HG02981 (cell line): ENCODE measurements around the gene INSIG2.
A peak's percentile ranks its signal among the peaks of the same experiment; 100 is the strongest.

Source experiments
- ATAC-seq: cut with Tn5 transposase; IDR thresholded peaks from one replicate; pipeline ENCODE4 v1.9.1; 2021; ENCODE audit warnings: mild to moderate bottlenecking, moderate library complexity; ENCODE audit not compliant: unreplicated experiment

INSIG2 gene

DNA sequence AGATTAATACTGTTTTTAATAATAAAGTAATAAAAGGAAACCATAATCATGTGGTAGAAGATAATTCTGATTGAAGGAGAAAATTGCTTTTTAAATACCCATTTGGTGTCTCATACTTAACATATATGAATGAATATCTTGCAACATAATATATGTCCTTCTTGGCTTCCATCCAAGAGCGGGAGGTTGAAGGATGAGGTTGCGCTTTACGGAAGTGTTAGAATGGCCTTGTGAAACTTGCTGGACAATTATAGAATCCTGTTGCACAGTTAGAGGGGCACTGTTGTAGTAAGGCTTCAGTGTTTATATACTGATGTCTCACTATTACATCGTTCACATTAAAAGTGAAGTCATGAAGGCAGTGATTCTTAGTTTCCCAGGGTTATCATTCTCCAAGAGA, 9.4 kb downstream of the INSIG2 start:
- ATAC-seq, result no peak

GRCh38 chr2:118098307-118099030, 10.2 kb downstream of the INSIG2 start:
- no peak for ATAC-seq

- ATAC-seq, result no peak
These were observed 14.3 kb downstream of the INSIG2 start for GRCh38 chr2:118102433-118103082.

DNA sequence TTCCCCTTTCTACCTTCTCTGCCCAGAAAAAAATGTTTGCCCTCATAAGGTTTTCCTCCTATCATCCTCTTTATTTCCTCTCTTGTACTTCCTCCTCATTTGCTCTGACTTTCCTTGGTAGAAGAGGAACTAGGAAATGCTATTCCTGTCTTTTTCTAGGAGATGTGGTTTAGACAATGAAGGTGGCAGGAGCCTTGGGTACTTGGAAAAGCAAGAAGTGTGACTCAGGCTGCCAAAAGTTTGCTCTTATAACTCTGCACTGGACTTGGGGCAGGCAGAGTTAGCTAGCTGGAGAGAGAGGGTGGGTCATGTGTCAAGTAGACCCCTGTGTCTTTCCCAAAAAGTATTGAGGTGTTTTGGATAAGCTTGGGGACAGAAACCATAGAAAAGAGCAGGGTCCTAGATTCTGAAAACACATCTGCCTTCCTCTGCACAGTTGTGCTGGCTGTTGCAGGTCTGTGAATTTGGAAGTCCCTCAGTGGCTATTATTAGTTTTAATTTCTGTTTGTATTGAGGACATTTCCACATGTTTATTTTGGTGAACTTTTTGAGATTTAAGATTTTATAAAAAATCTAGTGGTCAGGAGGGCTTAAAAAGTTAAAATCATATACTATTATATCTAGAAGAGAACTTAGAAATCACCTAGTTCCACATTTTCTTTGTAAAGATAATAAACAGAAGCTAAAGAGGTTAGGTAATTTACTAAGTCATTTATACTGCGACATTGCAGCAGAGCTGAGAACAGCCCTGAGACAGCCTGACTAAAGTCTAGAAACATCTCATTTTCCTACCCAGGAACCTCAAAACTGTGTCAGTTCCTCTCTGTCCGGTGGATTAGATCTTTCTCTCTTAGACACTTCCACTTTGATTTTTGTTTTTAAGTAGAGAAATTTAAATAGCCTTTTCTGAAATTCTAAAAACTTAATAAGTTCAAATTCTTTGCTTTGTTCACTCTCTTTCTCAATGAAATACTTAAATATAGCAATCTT, 16.0 kb downstream of the INSIG2 start:
- ATAC-seq, result peak; percentile 98

DNA sequence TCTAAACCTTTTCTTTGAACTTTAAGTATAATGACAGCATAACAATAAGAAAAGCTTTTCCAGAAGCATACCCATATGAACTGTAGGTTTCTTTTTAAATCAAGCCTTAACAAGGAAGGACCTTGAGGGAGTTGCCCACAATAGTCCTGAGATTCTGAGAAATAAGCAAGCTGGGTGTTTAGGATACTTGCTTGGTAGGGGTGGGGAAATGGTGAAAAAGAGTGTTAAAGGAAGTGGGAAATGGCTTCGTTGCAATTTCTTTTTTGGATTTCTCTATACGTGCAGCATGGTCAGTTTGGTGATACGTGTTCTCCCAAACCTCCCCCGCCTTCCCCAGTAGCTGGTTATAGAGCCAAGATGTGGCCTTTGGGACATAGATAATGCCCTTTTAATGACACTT, 17.2 kb downstream of the INSIG2 start:
- ATAC-seq, result no peak

DNA sequence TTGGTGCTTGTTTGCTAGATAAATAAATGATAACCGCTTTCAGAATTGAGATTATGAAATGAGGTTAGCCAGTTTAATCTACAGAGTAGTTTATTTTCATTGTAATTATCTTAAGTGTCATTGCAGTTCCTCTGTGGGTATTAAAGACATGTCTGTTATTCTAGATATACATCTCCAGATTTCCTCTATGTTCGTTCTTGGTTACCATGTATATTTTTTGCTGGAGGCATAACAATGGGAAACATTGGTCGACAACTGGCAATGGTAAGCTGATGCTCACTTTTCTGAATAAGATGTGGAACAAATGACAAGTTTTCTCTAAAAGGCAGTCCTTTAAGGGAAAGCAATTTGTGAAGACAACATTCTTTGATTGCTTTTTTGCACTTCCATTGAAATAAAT, 18.7 kb downstream of the INSIG2 start:
- no peak for ATAC-seq

- no peak for ATAC-seq
These were observed 22.0 kb downstream of the INSIG2 start for GRCh38 chr2:118110310-118110709.

DNA sequence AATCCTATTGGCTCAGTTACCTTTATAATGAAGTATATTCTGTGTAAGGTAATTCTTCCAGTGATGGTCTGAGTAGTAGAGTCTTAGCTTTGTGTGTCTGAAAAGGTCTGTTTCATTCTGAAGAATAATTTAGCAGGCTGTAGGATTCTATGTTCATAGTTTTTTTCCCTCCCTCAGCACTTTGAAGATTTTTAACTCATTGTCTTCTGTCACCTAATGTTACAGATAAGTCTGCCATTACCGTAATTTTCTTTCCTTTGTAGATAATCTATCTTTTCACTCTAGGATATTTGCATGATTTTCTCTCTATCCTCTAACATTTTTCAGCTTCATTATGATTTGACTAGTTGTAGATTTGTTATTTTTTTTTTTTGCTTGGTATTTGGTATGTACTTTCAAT, 22.7 kb downstream of the INSIG2 start:
- ATAC-seq, result no peak

- no peak for ATAC-seq
These were observed 24.6 kb downstream of the INSIG2 start for GRCh38 chr2:118112771-118113334.

- ATAC-seq, result no peak
These were observed 26.6 kb downstream of the INSIG2 start for GRCh38 chr2:118114863-118115262.

DNA sequence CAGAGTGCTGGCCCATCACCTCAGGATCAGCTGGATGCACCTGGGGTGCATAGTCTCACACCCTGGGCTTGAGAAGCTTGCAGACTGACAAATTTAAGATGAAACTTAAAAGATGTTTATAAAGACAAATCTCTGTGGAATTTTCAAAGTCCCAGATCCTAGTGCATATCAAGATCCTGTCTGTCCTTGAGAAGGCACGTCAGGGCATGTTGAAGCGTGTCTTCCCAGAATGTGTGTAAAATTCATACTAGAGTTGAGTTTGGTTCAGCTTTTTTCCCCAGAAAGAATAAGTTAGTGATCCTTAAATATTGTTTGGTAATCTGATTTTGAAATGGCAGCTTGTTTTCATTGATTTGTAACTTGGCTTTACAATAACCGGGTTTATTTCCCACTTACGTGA, 27.5 kb downstream of the INSIG2 start:
- ATAC-seq, result no peak

- no peak for ATAC-seq
These were observed 30.2 kb downstream of the INSIG2 start for GRCh38 chr2:118118479-118118878.

DNA sequence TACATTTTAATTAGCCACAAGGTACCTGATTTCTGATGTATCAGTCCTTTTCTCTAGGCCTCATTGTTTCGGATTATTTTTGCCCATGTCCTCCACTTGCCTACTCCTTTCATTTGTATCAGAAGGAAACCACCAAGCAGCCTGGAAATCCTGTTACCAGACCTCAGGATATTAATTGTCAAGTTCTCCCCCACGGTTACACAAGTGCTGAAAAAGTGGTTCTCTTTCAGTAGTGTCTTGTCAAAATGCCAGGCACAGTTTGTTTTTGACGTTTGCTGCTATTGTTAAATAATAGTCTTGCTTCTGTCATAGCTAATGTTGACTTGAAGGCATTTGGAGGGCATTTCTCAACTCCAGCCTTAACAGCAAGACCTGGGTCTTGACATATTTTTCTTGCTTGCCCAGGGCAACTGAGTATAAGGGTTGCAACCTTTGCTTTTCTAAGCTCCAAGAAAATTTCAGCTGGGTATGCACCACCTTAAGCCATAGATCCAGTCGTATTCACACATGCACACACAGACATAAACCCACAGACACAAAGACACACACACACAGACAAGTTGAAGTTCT, 31.0 kb downstream of the INSIG2 start:
- ATAC-seq, result no peak

- no peak for ATAC-seq
These were observed 31.6 kb downstream of the INSIG2 start for GRCh38 chr2:118119761-118120400.

DNA sequence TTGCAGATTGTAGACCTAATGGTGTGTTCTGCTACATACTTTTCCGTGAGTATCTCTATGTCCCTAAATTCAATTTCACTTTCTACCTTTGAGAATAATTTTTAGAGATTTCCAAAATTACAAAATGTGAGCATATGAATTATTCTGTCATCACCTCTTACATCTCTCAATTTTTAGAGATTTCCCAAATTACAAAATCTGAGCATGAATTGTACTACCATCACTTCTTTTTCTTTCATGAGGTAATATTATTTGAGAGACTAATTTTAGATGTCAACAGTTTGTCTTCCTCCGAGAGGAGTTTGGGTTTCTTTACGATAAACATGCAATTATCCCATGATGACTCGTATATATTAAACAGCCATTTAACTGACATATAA, 32.1 kb downstream of the INSIG2 start:
- ATAC-seq, result no peak

DNA sequence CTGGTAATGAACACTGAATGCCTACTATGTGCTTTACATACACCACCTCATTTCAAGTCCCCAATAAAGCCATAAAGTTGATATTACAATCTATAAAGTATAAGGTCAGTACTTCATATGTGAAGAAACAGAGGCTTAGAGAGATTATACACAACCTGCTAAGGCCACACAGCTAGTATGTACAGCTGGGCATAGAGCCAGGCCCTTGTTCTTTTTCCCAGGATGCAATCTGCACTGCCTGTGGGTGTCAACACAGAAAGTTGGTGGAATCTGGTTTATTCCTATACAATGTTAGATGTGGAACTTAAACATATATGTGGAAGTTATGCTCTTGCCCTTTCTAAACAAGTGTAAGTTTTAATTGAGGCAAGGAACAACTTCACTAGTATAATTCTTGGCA, 32.8 kb downstream of the INSIG2 start:
- no peak for ATAC-seq

DNA sequence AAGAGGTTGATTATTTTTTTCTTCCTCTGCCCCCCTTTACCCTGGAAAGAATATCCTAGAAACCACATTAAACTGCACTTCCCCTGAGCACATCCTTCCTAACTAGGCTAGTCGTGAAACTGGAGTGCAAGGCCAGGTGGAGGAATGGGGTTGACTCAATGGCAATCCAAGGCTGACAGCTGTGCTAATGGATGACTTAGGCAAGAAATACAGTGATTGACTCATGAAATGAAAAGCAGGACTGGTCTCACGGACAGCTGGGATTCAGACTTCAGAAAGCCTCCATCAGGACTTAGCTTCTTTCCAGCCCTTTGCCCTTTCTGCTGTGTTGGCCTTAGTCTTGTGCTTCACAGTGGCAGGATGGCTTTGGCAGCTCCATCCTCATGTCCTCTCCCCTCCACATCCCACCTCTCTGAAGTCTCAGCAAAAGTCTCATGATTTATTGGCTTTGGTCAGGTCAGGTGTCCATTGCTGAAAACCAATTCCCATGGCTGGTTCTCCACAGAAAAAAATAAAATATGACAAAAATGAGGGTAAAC, 33.8 kb downstream of the INSIG2 start:
- no peak for ATAC-seq

- peak; percentile 91 for ATAC-seq
These were observed 34.5 kb downstream of the INSIG2 start for GRCh38 chr2:118122594-118123281.

GRCh38 chr2:118123561-118124232, 35.4 kb downstream of the INSIG2 start:
- ATAC-seq, result no peak
